B cell (primary cell): ENCODE measurements around the gene GNG7. TPM values are rescaled to one million over a fixed set of nuclear protein-coding genes. Genes with fewer than 3 reads are reported as not detected.
"Not testable (repeated sequence)": the region's sequence is repeated elsewhere in the genome, so short reads cannot be mapped to it uniquely, and the experiment has no call there.

Experiments used
- ATAC-seq: fragments of 200-7000 bp; cut with Tn5 transposase; one replicate; pipeline ENCODE4 v1.10.0; 2021; ENCODE audit warnings: low read depth, mild to moderate bottlenecking, moderate number of reproducible peaks, moderate library complexity
- CTCF ChIA-PET: fragments of 350-600 bp; sonication (Branson Sonifier 250); formaldehyde crosslinking; loops from one replicate; lab custom pipeline; 2021; ENCODE audit warnings: antibody characterized with exemption, inconsistent platforms; lab: Charles Lee
- POLR2A ChIA-PET: fragments of 350-600 bp; sonication (Branson Sonifier 250); formaldehyde crosslinking; loops from one replicate; lab custom pipeline; 2021; ENCODE audit warnings: antibody characterized with exemption; lab: Charles Lee
- DNase-seq: peaks from one replicate; pipeline ENCODE4 v3.0.0; 2013
- H2AFZ ChIP-seq: 2 replicates; pipeline ENCODE4 v1.6.1; 2012; ENCODE audit warnings: mild to moderate bottlenecking, low read depth, low read length; ENCODE audit not compliant: insufficient read depth, poor library complexity, severe bottlenecking
- H3K27ac ChIP-seq, 2 donors: 1 replicate in 1 of 2; 2 replicates in 1 of 2; pipeline ENCODE4 v1.5.1; 2012 to 2013; ENCODE audit warnings: low read length in 2 of 2, mild to moderate bottlenecking in 2 of 2, moderate library complexity in 1 of 2
- H3K27me3 ChIP-seq, 4 experiments: fragments of 200-600 bp in 1 of 4; sonication (generic) in 1 of 4; replicated peaks in 1 of 4; 1 replicate in 2 of 4; 2 replicates in 2 of 4; pipeline versions ENCODE4 v1.6.1 to v1.7.0; 2013 to 2016; ENCODE audit warnings: low read length in 3 of 4, mild to moderate bottlenecking in 2 of 4, mixed read lengths in 1 of 4, moderate library complexity in 1 of 4; ENCODE audit not compliant: insufficient read depth in 4 of 4, control insufficient read depth in 3 of 4; ENCODE audit errors: control extremely low read depth in 1 of 4
- H3K36me3 ChIP-seq, 2 experiments: replicated peaks in 1 of 2; 1 replicate in 1 of 2; 2 replicates in 1 of 2; pipeline versions ENCODE4 v1.6.1 to v1.7.1; 2013; ENCODE audit warnings: low read length in 1 of 2; ENCODE audit not compliant: insufficient read depth in 2 of 2, control insufficient read depth in 1 of 2; ENCODE audit errors: control extremely low read depth in 1 of 2, extremely low read depth in 1 of 2
- H3K4me1 ChIP-seq, 2 donors: fragments of 200-600 bp in 1 of 2; sonication (generic) in 1 of 2; 1 replicate in 1 of 2; 2 replicates in 1 of 2; pipeline versions ENCODE4 v1.5.1 to v1.6.1; 2013 to 2017; ENCODE audit warnings: low read length in 2 of 2; ENCODE audit not compliant: control insufficient read depth in 2 of 2, insufficient read depth in 2 of 2
- H3K4me2 ChIP-seq: replicated peaks from 2 replicates; pipeline ENCODE3; 2012; ENCODE audit warnings: mild to moderate bottlenecking, low read depth, low read length; ENCODE audit not compliant: poor library complexity, severe bottlenecking
- H3K4me3 ChIP-seq, 5 experiments: fragments of 200-600 bp in 1 of 5; sonication (generic) in 1 of 5; 1 replicate in 3 of 5; 2 replicates in 2 of 5; pipeline versions ENCODE4 v1.5.1 to v1.7.0; 2011 to 2016; ENCODE audit warnings: low read length in 4 of 5, mild to moderate bottlenecking in 4 of 5, low read depth in 2 of 5, control low read depth in 1 of 5, moderate library complexity in 1 of 5; ENCODE audit not compliant: insufficient read depth in 1 of 5; ENCODE audit errors: control extremely low read depth in 1 of 5, extremely low read depth in 1 of 5
- H3K79me2 ChIP-seq: fragments of 200-600 bp; sonication (generic); one replicate; pipeline ENCODE4 v1.6.0; 2016; ENCODE audit warnings: low read length; ENCODE audit not compliant: control insufficient read depth, insufficient read depth
- H3K9ac ChIP-seq: fragments of 200-600 bp; sonication (generic); 2 replicates; pipeline ENCODE4 v1.6.1; 2017; ENCODE audit warnings: mild to moderate bottlenecking, low read length, moderate library complexity
- H3K9me3 ChIP-seq, 3 donors: one replicate each; pipeline versions ENCODE4 v1.6.1 to v1.7.1; 2013; ENCODE audit warnings: low read length in 2 of 3; ENCODE audit not compliant: control insufficient read depth in 2 of 3, insufficient read depth in 1 of 3; ENCODE audit errors: control extremely low read depth in 1 of 3
- H4K20me1 ChIP-seq: 2 replicates; pipeline ENCODE4 v1.6.0; 2012; ENCODE audit warnings: mild to moderate bottlenecking, low read length; ENCODE audit not compliant: insufficient read depth, control insufficient read depth, poor library complexity, severe bottlenecking
- H3K27ac Mint-ChIP-seq: one replicate; pipeline ENCODE4 v1.8.0; 2021; ENCODE audit warnings: mixed read lengths
- H3K27me3 Mint-ChIP-seq: one replicate; pipeline ENCODE4 v1.8.0; 2021; ENCODE audit warnings: mixed read lengths
- H3K4me1 Mint-ChIP-seq: one replicate; pipeline ENCODE4 v1.8.0; 2021; ENCODE audit warnings: mixed read lengths
- H3K4me3 Mint-ChIP-seq: one replicate; pipeline ENCODE4 v1.8.0; 2021; ENCODE audit warnings: mixed read lengths
- H3K9me3 Mint-ChIP-seq: one replicate; pipeline ENCODE4 v1.8.0; 2022; ENCODE audit warnings: mixed read lengths; ENCODE audit not compliant: insufficient read depth
- CTCF ChIP-seq: fragments of 200-600 bp; IDR thresholded peaks from one replicate; pipeline ENCODE4 v1.8.0; 2022; ENCODE audit warnings: antibody characterized with exemption, mild to moderate bottlenecking
- EZH2 ChIP-seq: IDR thresholded peaks from 2 replicates; pipeline ENCODE4 v1.6.1; 2012; ENCODE audit warnings: borderline replicate concordance, low read depth, mild to moderate bottlenecking, moderate library complexity, low read length; ENCODE audit not compliant: insufficient read depth, poor library complexity, severe bottlenecking
- WGBS: methylation state at CpG from one replicate; pipeline ENCODE4 v1.1.5; 2013; ENCODE audit warnings: missing lambda C conversion rate; ENCODE audit not compliant: insufficient coverage; 5-methylcytosine and 5-hydroxymethylcytosine counted together
- intact Hi-C: fragments of 100-400 bp; cut with micrococcal nuclease; formaldehyde crosslinking; loops from one replicate; pipeline ENCODE4 v1.10.0; 2022
- polyA plus RNA-seq: library from polyadenylated mRNA; depleted of rRNA; stranded (reverse); fragments of >200 nt; gene quantifications from 2 replicates; pipeline ENCODE4 v1.2.3, GENCODE V29; 2012
- total RNA-seq, 2 donors: library from RNA; stranded (reverse); fragments of 120-200 nt in 1 of 2; gene quantifications; 1 replicate in 1 of 2; 2 replicates in 1 of 2; pipeline versions ENCODE4 v1.2.3 to v1.2.4, GENCODE V29; 2013 to 2022

The GNG7 gene
- total and polyA plus RNA-seq, 2 donors (not counting 1 experiment from before 2014, with no cell fraction given), result 76.3 to 153 TPM

GRCh38 chr19:2573916-2574315, 128.6 kb downstream of the GNG7 start:
- Mint-ChIP-seq H3K4me3 (no peak overlapping the region), H3K4me1 (peaks cover 21% of the 10 kb centered on the region), H3K27ac (no peak overlapping the region), H3K9me3 (no peaks in the 10 kb centered on the region), H3K27me3 (no peaks in the 10 kb centered on the region)
- no peak overlapping the region for H3K27ac ChIP-seq
- H3K27me3 ChIP-seq, result no peaks in the 10 kb centered on the region
- no peak overlapping the region for H3K4me3 ChIP-seq
- peaks cover 3 to 5% of the 10 kb centered on the region in 2 donors for H3K4me1 ChIP-seq
- no peak overlapping the region for H2AFZ ChIP-seq
- no peak for ATAC-seq
- no peak overlapping the region for H3K9ac ChIP-seq
- 95% methylated on average over 19 of the region's 19 CpGs for WGBS
- H3K4me2 ChIP-seq, result no peak overlapping the region
- POLR2A ChIA-PET, result no interaction called here
- CTCF ChIA-PET, result no interaction called here
- H3K36me3 ChIP-seq, result peaks cover 0 to 18% of the 10 kb centered on the region in 2 experiments
- peaks cover 0 to 35% (median 0%) of the 10 kb centered on the region in 3 donors for H3K9me3 ChIP-seq
- no peak for DNase-seq
- TF ChIP-seq EZH2, result no peak
- TF ChIP-seq CTCF, result no peak
- H3K79me2 ChIP-seq, result peaks cover 96% of the 10 kb centered on the region
- intact Hi-C loops, result no loop called here
- peaks cover 99% of the 10 kb centered on the region for H4K20me1 ChIP-seq

- H3K4me2 ChIP-seq, H2AFZ ChIP-seq, H3K9ac ChIP-seq, H3K4me3 Mint-ChIP-seq, H3K4me1 ChIP-seq, H3K27ac ChIP-seq, DNase-seq, intact Hi-C loops, ATAC-seq, H3K27me3 ChIP-seq, H3K4me3 ChIP-seq, H3K9me3 Mint-ChIP-seq, H3K27me3 Mint-ChIP-seq: not testable (repeated sequence)
- Histone ChIP-seq H4K20me1 (peaks cover 100% of the 10 kb centered on the region), H3K36me3 (peaks cover 0 to 17% of the 10 kb centered on the region in 2 experiments), H3K9me3 (peaks cover 0 to 35% (median 0%) of the 10 kb centered on the region in 3 donors), H3K79me2 (peaks cover 96% of the 10 kb centered on the region)
- CTCF ChIA-PET, result interaction anchor here (1.1 kb wide), 1 partner anchor 29 kb away, joined by 4 read pairs; no protein-coding TSS in a partner anchor
- POLR2A ChIA-PET, result interaction anchor here (0.7 kb wide), 1 partner anchor 95 kb away, joined by 3 read pairs; no protein-coding TSS in a partner anchor
- 98% methylated on average over 12 of the region's 12 CpGs for WGBS
- peak overlapping the region; percentile 37 for H3K27ac Mint-ChIP-seq
- H3K4me1 Mint-ChIP-seq, result peaks cover 30% of the 10 kb centered on the region
Measured at GRCh38 chr19:2572152-2572551, 130.3 kb downstream of the GNG7 start.
